DMS53 treated with DMSO at 0.1 percent for 48 hours (cell line): ENCODE results near the gene FOLH1.
"Not testable (repeated sequence)": the region's sequence is repeated elsewhere in the genome, so short reads cannot be mapped to it uniquely, and the experiment has no call there.

Experiments used
- DNase-seq: peaks from one replicate; lab custom pipeline; 2025; ENCODE audit not compliant: unreplicated experiment; lab: John Stamatoyannopoulos, UW

FOLH1 gene

DNA sequence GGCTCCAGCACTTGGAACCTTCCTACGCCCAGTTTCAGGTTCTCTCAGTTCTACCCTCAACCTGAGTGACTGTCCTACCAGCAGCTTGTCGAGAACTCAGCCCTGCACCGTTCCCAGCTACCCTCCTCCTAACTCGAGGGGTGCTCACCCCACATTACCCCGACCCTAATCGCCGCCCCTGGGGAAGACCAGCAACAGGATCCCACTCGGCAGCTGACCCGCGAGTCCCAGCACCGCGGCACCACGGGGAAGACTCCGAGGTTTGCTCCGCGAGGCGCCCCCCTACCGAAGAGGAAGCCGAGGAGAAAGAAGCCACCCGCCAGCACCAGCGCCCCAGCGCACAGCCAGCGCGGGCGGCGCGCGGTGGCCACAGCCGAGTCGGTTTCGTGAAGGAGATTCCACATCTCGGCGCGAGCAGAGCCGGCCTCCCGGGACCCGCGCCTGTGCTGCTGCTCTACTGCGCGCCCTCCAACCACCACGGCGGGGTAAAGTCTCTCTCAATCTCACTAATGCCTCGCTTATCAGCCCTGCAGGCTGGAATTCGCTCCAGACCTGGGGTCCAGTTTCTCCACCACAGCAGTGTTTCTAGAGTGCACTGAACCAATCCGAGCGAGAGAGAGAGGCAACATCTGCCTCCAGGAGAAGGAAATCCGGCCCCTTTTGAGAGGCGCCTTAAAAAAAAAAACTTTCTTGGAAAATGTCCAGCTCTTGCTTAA is at the start of gene FOLH1:
FOLH1 (minus strand) TSS at position 597 of the 716 bp plus-strand sequence; CDS start at position 404, 193 bp downstream.
- peak; percentile 52 for DNase-seq

DNA sequence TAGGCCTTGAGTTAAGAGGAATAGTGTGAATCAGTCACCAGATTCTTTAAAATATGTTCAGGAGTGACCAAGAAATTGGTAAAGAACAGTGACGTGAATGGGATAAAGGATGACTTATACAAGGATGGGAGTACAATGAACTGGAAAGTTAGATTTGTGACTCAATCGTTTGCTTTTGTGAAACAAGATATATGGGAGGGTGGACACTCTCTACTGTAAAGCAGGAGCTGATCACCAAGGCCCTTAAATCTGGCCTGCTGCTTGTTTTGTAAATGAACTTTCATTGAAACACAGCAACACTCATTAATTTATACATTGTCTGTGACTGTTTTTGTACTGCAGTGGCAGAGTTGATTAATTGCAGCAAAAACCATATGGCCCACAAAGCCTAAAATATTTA is 46.7 kb upstream of the FOLH1 start:
- DNase-seq, result not testable (repeated sequence)

DNA sequence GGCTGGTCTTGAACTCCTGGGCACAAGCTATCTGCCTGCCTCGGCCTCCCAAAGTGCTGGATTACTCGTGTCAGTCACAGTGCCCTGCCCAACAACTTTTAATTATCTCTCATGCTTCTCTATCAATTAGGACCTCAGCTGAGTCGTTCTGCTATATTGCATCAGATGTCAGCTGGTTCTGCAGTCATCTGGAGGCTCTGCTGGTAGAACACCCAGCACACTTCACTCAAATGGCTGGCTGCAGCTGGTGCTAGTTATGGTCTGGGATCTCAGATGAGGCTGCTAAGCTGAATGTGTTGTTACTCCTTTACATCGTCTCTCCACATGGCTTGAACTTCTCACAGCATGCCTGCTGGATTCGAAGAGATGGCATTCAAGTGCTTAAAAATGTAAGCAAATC is 42.8 kb upstream of the FOLH1 start:
- not testable (repeated sequence) for DNase-seq

DNA sequence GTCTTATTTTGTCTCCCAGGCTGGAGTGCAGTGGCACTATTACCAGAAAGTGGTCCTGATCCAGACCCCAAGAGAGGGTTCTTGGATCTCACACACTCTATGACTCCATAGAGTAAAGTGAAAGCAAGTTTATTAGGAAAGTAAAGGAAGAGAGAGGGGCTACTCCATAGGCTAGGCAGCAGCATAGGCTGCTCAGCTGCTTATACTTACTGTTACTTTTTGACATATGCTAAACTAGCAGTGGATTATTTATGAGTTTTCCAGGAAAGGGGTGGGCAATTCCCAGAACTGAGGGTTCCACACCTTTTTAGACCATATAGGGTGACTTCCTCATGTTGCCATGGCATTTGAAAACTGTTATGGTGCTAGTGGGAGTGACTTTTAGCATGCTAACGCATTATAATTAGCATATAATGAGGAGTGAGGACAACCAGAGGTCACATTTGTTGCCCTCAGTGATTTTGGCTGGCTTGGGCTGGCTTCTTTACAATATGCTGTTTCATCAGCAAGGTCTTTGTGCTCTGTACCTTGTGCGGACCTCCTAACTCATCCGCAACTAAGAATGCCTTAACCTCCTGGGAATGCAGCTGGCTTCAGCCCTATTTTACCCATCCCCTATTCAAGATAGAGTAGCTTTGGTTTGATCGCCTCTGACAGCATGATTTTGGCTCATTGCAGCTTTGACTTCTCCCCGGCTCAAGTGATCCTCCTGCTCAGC is 42.2 kb upstream of the FOLH1 start:
- DNase-seq, result not testable (repeated sequence)

DNA sequence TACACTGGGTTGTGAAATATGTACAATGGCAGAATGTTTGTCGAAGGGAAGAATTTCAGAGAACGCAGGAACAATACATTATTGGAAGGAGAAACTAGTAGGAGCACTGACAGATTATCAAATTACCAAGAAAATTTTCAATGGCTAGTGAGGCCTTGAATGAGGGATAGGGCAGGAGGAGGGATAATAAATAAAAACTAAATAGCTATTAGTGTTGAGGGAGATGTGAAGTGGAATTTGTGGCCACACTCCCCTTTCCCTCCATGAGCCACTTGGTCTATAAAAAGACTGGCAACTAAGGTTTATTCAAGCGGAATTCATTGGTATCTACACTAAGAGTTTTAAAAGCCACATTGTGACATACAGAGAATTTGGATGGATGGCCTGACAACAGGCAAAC is 41.0 kb upstream of the FOLH1 start:
- not testable (repeated sequence) for DNase-seq

DNA sequence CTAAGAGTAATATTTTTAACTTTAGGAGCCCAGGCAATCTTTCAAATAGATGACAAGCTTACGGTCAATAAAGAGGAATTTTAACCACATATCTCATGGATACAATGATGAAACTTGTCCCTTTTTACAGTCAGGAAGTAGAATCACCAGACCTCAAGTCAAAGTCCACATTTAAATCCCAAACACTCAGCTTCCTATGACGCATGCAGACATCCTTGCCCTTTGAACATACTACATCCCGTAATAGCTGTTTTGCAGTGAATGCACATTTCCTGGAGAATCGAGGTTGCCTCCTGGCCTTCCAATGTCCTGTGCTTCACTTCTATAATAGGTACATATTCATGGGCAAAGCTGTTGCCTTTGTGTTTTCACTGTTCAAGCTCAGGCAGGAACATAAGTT is 25.3 kb upstream of the FOLH1 start:
- DNase-seq, result peak; percentile 47

DNA sequence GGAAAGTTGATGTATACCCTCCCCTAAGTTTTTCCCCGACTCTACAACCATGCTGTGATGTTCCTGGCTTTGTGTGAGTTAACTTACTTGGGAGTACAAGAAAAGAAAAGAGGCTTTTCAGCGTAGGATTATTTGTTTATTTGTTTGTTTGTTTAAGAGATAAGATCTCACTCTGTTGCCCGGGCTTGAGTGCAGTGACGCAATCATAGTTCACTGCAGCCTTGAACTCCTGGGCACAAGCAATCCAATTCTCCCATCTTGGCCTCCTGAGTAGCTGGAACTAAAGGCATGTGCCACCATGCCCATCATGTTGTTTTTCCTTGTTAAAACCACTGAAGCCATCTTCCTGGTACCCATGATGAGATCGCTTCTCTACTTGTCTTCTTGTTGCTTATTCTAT is 24.6 kb upstream of the FOLH1 start:
- not testable (repeated sequence) for DNase-seq

DNA sequence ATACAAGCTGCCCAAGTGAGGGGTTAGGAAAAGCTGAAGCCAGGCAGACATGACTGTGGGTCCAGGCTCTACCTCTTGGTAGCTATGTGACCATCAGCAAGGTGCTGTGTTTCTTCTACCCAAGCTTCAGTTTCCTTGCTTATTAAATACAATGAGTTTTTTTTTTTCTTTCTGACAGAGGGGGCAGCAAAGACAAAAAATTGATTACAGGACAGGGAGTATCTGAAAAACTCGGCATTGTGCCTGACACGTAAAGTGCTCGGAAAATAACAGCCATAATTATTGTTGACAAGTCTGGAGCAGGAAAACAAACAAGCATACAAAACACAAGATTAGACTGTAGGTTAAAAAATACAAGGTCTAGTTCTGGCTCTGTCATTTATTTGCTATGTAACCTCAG is 23.3 kb upstream of the FOLH1 start:
- DNase-seq, result not testable (repeated sequence)

DNA sequence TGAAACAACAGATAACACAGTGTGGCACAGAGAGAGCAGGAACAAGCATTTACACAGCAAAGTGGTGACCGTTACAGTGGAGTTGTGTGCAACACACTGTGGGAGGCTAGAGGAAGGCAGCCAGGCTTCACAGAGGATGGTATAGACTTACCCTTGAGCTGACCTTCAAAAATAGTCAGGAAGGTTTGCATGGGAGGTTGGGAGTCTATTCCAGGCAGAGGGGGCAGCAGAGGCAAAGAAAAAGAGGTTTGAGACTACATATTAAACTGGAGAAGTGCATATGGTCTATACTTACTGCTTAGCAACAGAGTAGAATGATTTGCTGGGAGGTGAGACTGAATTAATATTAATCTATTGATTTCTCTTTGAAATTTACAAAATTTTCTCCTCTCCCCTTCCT is 22.1 kb upstream of the FOLH1 start:
- not testable (repeated sequence) for DNase-seq

DNA sequence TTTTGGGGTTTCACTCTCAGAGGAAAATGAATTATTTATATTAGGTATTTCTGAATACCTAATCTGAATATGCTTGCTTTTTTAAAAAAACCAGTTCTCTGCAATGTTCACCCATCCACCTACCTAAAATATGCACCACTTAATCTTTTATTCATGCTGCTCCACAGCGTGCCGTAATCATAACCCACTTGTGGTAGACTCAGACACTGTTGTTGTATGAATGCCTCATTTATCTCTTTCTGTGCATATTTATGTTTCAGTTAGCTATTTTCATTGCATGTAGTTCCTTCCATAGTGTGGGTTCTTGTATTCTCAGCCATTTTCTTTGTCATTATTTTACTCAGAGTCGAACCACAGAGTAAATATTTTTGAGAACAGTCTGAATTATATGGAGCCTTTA is 21.6 kb upstream of the FOLH1 start:
- DNase-seq, result not testable (repeated sequence)

DNA sequence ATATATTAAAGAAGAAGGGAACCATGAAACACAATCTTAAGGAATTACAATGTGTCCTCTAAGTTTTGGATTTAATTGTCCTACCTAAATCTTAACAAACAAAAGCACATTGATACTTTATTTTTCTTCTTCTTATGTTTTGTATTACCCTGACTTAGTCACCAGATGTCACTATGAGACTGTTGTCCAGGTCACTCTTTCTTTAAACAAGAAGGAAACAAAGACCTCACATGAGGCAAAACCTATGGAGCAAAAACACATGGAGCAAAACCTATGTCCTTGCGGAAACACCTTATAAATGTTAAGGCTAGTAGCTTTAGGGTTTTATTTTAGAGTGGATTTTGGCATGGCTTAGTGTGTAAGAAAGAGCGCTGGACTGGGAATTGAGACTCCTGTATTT is 20.7 kb upstream of the FOLH1 start:
- DNase-seq, result not testable (repeated sequence)

DNA sequence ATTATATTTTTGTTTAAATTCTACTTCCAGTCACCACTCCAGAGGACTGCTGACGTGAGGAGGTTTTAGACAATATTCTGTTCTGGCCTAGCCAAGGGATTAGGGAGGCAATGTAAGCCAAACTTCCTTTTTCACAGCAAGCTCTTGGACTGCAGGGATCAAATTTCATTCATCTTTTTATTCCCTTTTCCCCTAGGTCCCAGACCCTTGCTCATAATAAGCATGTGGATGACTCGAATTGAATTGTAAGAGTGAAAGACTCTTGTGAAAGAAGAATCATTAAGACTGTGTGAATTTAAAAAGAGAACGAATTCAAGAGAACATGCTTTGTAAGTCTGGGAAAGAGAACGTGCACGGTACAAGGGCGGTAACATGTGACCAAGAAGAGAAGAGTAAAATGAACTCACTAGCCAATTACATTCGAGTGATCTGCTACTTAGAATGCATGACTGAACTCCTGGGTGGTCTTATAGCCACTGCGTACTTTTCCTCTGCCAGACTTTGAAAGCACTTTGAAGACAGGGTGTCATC is 16.9 kb upstream of the FOLH1 start:
- DNase-seq, result not testable (repeated sequence)

DNA sequence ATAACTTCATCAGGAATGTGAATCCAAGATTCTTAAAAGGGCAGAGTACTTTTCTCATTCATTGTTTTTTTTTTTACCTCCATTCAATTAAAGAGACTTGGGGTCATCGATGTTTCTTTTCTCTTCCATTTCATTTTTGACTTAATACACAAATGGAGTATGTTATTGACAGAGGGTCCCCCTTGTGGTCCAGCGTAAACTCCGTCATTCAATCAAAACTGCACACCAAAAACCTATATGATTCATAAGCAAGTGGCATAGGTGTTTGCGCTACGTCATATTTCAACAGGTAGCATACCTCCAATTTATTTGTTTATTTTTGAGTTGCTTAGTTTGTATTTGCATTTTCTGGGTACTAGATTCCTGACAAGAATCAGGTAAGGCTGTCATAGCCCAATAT is 12.7 kb upstream of the FOLH1 start:
- DNase-seq, result no peak

DNA sequence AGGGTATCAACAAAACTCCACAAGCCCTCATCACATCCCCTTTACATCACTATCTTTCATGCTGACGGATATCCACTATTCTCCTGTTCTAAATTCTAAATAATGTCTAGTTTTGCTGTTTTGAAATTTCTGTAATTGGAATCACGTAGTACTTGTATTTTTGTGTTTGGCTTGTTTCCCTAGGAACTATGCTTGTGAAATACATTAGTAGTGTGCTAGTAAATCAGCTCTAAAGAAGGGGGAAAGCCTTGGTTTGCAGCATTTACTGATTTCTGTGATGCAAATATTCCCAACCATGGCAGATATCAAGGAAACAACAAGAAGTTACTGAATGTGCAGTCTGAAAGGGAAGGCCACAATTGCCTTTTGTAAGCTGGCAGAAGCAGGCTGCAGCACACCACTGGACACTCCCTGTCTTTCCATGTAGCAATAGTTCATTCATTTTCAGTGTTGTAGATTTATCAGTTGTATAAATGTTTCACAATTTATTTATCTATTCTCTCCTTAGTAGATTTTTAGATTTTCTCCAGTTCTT is 4.7 kb upstream of the FOLH1 start:
- DNase-seq, result no peak

DNA sequence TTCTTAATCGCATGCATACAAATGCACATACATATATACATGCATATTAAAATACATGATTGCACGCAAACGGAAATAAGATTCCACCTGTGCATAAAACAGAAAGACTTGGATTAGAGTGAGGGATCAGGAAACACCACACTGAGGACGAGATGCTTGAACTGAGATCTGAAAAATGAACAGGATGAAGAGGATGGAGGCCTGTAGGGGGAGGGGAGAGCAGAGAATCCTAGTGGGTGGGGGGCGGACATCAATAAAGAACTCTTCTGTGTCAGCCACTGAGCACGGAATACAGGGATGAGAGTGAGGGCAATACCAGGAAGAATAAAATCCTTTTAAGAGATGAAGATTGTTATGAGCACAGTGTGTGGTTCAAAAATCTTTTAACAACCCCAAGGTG is 1.4 kb downstream of the FOLH1 start:
- not testable (repeated sequence) for DNase-seq

DNA sequence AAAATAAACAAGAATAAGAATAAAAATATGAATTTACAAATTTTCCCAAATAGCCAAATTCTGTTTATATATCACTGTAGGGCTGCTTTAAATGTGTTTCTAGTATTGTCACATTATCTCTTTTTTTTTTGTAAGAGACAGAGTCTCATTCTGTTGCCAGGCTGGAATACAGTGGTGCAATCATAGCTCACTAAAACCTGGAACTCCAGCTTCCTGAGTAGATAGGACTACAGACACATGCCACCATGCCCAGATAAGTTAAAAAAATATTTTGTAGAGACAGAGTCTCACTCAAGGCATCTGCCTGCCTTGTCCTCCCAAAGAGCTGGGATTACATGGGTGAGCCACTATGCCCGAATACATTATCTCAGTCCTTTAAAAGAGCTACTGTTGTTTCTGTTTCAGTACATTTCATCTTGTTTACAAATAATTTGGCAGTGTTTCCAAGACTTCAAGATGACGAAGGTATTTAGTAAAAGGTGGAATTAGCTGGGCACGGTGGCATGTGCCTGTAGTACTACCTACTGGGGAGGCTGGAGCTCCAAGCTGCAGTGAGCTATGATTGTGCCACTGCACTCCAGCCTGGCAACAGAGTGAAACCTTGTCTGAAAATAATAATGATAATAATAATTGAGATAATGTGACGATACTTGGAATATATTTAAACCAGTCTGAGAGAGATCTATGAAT is 6.0 kb downstream of the FOLH1 start:
- no peak for DNase-seq

DNA sequence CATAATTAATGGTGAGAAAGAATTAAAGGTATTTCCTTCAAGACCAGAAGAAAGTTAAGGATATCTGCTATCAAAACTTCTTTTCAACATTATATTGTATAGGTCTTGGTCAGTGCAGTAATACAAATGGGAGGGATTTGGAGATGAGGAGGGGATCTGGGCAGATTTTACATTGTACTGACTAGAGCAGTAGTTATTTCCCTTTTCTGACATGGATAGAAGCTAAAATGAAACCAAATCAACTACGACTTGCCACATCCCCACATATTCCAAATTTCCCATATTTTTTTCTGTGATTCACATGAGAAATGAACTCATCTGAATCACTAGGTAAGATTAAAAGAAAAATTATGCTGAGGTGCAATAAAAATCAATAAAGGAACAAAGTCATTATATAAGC is 11.6 kb downstream of the FOLH1 start:
- not testable (repeated sequence) for DNase-seq

DNA sequence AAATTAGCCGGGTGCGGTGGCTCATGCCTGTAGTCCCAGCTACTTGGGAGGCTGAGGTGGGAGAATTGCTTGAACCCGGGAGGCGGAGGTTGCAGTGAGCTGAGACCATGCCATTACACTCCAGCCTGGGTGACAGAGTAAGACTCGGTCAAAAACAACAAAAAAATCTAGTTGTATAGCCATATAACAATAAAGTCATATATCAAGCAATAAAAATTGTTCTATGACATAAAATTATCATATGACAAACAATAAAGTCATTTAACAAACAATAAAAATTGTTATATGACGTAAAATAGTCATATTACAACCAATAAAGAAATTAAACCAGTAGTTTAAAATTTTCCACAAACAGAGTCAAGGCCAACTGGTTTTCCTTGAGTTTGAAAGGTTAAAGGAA is 12.4 kb downstream of the FOLH1 start:
- not testable (repeated sequence) for DNase-seq

DNA sequence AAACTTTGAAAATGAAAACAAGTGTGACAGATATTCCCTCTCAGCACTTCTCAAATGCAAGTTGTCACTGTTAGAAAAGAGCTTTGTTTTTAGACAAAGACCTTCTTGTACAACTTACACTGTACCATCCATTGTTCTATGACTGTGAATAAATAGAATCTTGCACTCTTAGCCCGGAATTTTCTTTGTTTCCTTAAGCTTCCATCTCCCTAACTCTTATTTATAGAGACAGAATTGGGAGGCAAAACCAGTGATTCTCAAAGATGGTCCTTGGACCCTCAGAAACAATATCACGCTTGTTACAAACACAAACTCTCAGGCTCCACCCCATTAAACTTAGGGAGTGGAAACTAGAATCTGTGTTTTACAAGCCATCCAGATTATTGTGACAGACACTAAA is 18.1 kb downstream of the FOLH1 start:
- DNase-seq, result not testable (repeated sequence)

DNA sequence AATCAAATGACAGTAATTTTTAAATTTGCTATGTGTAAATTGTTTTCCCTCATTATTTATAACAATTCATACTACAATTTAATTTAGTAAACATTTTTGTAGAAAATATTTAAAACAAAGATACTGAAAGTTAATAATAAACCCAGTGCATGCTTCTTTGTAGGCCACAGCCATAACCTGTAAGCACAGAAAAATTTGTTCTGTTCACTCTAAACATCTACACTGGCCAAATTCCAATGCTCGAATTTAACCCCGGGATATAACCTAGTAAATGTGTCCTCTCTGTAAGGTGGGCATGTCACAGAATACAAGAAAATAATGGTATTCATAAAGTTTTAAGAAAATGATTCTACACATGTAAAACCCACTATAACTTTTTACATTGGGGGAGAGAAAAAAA is 22.2 kb downstream of the FOLH1 start:
- DNase-seq, result not testable (repeated sequence)

DNA sequence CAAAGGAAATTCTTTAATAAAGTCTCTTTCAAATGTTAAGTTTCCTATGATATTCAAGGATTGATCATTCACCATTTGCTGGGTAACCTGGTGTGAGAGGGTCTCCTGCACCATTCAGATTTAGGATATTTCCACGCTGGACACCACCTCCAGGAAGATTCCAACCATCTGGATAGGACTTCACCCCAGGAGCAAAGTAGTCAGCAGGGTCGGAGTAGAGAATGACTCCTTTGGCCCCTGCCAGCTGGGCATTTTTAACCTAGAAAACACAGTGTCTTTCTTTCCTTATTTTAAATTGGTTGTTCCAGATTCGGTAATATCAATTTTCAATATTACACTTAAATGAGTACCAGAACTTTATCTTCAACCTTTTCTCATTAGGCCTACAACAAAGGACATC is 22.8 kb downstream of the FOLH1 start:
- DNase-seq, result not testable (repeated sequence)
